NOMO-1 treated with DMSO at 0.1 percent for 48 hours (cell line): ENCODE results near the gene IMP4.

Experiments
- DNase-seq: peaks from one replicate; lab custom pipeline; 2025; ENCODE audit not compliant: unreplicated experiment; lab: John Stamatoyannopoulos, UW

The IMP4 gene

GRCh38 chr2:130391872-130392670 is 49.4 kb downstream of the IMP4 start:
- no peak for DNase-seq

GRCh38 chr2:130393318-130393910 is 50.7 kb downstream of the IMP4 start:
- DNase-seq = no peak
